SU-DHL-6 (cell line): ENCODE data around the gene WNT1.

Source experiments
- H2AFZ ChIP-seq: fragments of 200-600 bp; sonication (generic); 2 replicates; pipeline ENCODE4 v1.6.1; 2014; ENCODE audit warnings: low read depth, mild to moderate bottlenecking, moderate library complexity, mixed read lengths, antibody characterized with exemption, low read length; ENCODE audit not compliant: severe bottlenecking
- H3F3A ChIP-seq: fragments of 200-600 bp; shearing (Covaris generic); 2 replicates; pipeline ENCODE4 v1.6.0; 2016; ENCODE audit warnings: antibody characterized with exemption, mild to moderate bottlenecking; ENCODE audit not compliant: insufficient read depth
- H3K27ac ChIP-seq: fragments of 200-600 bp; sonication (generic); 2 replicates; pipeline ENCODE4 v1.5.1; 2016; ENCODE audit warnings: low read depth, mild to moderate bottlenecking, low read length, moderate library complexity, mixed read lengths
- H3K27me3 ChIP-seq: fragments of 200-600 bp; sonication (generic), shearing (Covaris generic); 2 replicates; pipeline ENCODE4 v1.6.0; 2014; ENCODE audit warnings: mild to moderate bottlenecking, low read length
- H3K36me3 ChIP-seq: fragments of 200-600 bp; sonication (generic); 2 replicates; pipeline ENCODE4 v1.6.1; 2014; ENCODE audit warnings: mild to moderate bottlenecking, low read length, mixed read lengths
- H3K4me2 ChIP-seq: fragments of 300-600, 200-600 bp; shearing (Covaris generic), sonication (generic); 2 replicates; pipeline ENCODE4 v1.6.0; 2014; ENCODE audit warnings: low read length, low read depth, mild to moderate bottlenecking; ENCODE audit not compliant: poor library complexity, severe bottlenecking
- H3K4me3 ChIP-seq: fragments of 200-600 bp; sonication (generic); 2 replicates; pipeline ENCODE4 v1.5.1; 2014; ENCODE audit warnings: antibody characterized with exemption, low read length, mild to moderate bottlenecking, mixed read lengths; ENCODE audit not compliant: insufficient read depth, poor library complexity, severe bottlenecking
- H3K79me2 ChIP-seq: fragments of 200-600 bp; sonication (generic); 2 replicates; pipeline ENCODE4 v1.6.1; 2014; ENCODE audit warnings: mild to moderate bottlenecking, low read length, moderate library complexity; ENCODE audit not compliant: insufficient read depth
- H3K9ac ChIP-seq: fragments of 200-600 bp; sonication (generic); 2 replicates; pipeline ENCODE4 v1.7.0; 2014; ENCODE audit warnings: mild to moderate bottlenecking, low read length
- H3K9me2 ChIP-seq: fragments of 200-600 bp; sonication (generic); replicated peaks from 2 replicates; pipeline ENCODE4 v1.6.1; 2014; ENCODE audit warnings: low read length; ENCODE audit not compliant: insufficient read depth
- H3K9me3 ChIP-seq: fragments of 200-600 bp; sonication (generic); 2 replicates; pipeline ENCODE4 v1.6.1; 2014; ENCODE audit warnings: low read length, mixed read lengths; ENCODE audit not compliant: insufficient read depth
- H4K20me1 ChIP-seq: fragments of 200-600 bp; sonication (generic); 2 replicates; pipeline ENCODE4 v1.6.1; 2014; ENCODE audit warnings: low read depth, mild to moderate bottlenecking, antibody characterized with exemption, low read length, moderate library complexity, mixed read lengths
- EZH2phosphoT487 ChIP-seq: fragments of 200-600 bp; sonication (generic), shearing (Covaris generic); conservative IDR thresholded peaks from 2 replicates; pipeline ENCODE4 v1.6.1; 2018; ENCODE audit warnings: mild to moderate bottlenecking, antibody characterized with exemption, low read length, moderate library complexity, mixed read lengths
- TF ChIP-seq, protein P1 (sequence below): fragments of 200-600 bp; sonication (generic); IDR thresholded peaks from one replicate; pipeline ENCODE4 v1.5.1; 2017; ENCODE audit warnings: antibody characterized with exemption, mild to moderate bottlenecking, low read length, moderate library complexity; ENCODE audit not compliant: insufficient read depth, poor library complexity, severe bottlenecking

The WNT1 gene

DNA sequence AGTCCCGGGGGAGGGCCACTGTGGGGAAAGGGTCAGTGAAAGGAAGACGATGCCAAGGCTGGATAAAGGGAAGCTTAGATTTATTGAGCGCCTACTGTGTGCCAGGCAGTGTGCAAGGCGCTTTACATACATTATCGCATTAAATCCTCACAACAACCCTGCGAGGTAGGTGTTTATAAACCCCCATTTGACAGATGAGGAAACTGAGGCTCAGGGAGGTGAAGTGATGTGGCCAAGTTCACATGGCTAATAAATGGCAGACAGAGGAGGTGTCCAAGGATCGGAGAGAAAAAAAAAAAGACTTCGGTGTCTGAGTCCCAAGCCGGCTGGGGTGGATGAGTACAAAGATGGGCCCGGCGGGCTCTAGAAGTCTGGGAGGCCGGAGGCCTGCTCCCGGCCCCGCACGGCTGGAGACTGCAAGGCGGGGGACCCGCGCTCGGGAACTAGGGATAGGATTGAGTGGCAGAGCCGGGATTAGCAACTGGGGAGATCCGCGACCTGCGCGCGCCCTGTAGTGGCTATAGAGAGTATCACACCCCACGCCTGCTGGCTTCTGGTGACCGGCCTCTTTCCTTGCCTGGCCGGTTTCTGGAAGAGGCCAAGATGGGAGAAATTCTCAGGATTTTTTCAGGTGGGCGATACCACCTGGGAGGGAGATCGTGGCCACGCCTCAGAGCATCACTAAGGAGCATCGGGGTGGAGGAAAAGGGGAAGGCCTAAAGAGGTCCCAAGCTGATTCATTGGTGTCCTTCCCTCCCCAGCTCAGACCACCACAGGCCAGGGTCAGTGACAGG, 17.2 kb downstream of the WNT1 start:
- TF ChIP-seq, protein P1, sequence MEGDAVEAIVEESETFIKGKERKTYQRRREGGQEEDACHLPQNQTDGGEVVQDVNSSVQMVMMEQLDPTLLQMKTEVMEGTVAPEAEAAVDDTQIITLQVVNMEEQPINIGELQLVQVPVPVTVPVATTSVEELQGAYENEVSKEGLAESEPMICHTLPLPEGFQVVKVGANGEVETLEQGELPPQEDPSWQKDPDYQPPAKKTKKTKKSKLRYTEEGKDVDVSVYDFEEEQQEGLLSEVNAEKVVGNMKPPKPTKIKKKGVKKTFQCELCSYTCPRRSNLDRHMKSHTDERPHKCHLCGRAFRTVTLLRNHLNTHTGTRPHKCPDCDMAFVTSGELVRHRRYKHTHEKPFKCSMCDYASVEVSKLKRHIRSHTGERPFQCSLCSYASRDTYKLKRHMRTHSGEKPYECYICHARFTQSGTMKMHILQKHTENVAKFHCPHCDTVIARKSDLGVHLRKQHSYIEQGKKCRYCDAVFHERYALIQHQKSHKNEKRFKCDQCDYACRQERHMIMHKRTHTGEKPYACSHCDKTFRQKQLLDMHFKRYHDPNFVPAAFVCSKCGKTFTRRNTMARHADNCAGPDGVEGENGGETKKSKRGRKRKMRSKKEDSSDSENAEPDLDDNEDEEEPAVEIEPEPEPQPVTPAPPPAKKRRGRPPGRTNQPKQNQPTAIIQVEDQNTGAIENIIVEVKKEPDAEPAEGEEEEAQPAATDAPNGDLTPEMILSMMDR, result peak; percentile 54
- TF ChIP-seq EZH2phosphoT487, result no peak
- Histone ChIP-seq H3F3A (0 out of 2 replicates have a peak, but pooled peaks cover 3% of the 10 kb centered on the region), H3K27me3 (no peaks in the 10 kb centered on the region), H4K20me1 (no peaks in the 10 kb centered on the region), H3K36me3 (no peaks in the 10 kb centered on the region), H3K9me3 (no peaks in the 10 kb centered on the region), H3K9ac (no peak overlapping the region), H3K4me2 (peak overlapping the region; percentile 16), H3K9me2 (no peaks in the 10 kb centered on the region), H3K27ac (no peak overlapping the region), H3K79me2 (0 out of 2 replicates have a peak, but pooled peaks cover 6% of the 10 kb centered on the region), H3K4me3 (no peak overlapping the region), H2AFZ (no peak overlapping the region)

DNA sequence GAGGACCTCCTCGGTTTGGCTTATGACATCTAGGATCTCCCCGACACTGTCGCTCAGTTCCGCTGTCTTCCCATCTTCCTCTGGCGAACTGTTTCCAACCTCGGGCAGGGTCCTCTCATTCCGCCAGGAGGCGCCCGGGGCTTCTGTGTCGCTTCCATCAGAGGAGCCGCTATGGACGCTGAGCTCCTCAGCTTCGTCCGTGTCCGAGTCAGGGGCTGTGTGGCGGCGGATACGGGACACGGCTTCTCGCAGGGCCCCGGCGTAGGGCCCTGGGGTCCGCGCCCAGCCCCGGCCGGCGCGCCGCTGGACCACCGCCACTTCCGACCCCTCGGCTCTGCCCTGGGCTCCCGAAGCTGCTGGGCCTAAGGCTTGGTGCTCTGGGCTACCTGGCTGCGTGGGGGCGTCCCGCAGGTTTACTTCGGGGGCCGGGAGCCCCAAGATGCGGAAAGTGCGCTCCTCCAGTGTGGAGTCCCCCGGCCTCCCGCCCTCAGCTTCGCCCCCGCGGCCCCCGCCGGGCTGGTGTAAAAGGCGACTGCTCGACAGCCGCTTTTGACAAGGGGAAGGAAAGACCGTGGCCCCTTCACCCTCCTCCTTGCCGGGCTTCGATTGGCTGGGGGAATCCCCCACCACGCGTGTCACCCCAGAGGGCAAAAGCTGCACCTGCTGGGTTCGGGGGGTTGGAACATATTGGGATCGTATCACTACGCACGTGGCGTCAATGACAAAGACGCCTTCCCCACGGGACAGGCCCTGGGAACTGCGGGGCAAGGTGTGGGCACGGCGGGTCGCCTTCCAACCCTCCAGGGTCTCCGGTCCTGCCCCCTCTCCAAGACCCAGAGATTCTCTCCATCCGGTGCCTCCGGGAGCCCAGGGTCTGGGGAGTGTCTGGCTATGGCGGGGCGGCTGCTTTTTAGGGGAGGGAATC, 18.9 kb downstream of the WNT1 start:
- no peaks in the 10 kb centered on the region for H3K27me3 ChIP-seq
- TF ChIP-seq EZH2phosphoT487, result no peak
- TF ChIP-seq, protein P1, result peak; percentile 55

DNA sequence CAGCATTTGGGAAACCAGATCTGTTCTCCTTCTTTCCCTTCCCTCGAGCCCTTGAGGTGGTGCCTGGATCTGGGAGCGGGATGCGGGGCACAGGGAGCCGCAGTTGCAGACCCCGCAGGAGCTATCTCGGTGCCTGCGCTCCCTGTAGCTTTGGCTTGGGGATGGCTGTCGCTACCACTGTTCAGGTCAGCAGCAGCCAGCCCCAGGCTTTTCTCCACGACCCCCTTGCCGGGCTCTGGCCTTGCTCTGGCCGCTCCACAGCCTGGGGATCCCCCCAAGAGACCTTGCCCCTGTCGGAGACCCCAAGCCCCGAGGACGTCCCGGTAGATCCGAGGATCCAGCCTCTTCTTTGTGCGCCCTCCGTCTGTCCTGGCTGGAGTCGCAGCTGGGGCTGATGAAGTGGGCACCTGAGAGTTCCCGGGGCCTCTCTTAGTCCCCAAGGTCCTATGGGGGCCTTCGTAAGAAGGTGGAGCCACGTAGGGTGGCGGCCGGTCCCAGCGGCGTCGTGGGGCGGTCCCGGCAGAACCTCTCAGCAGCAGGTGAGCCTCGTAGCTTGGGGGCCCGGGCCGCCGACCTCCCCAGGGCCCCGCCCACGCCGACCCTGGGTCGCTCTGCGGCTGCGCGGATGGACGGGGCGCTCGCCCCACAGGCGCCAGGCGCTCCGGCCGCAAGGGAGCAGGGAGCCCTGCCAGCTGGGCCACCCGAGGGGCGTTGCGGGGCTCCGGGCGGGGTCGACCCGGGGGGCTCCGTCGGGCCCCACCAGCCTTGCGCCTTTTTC, 19.8 kb downstream of the WNT1 start:
- Histone ChIP-seq H3K36me3 (no peaks in the 10 kb centered on the region), H3K79me2 (0 out of 2 replicates have a peak, but pooled peaks cover 9% of the 10 kb centered on the region), H3K4me3 (peak overlapping the region; percentile 60), H4K20me1 (no peaks in the 10 kb centered on the region), H3K9ac (peak overlapping the region; percentile 70), H3K4me2 (peak overlapping the region; percentile 62), H2AFZ (peak overlapping the region; percentile 39), H3F3A (0 out of 2 replicates have a peak, but pooled peaks cover 4% of the 10 kb centered on the region), H3K9me2 (no peaks in the 10 kb centered on the region), H3K27ac (no peak overlapping the region; the same call in 1 of the 2 replicates), H3K9me3 (no peaks in the 10 kb centered on the region), H3K27me3 (no peaks in the 10 kb centered on the region)
- TF ChIP-seq EZH2phosphoT487, result no peak
- TF ChIP-seq, protein P1, result no peak

More for the DNA sequence above, 18.9 kb downstream of the WNT1 start:
- Histone ChIP-seq H3K27ac (no peak overlapping the region), H3K9me2 (no peaks in the 10 kb centered on the region), H3K36me3 (no peaks in the 10 kb centered on the region), H3K4me3 (peak overlapping the region; percentile 60), H3K9me3 (no peaks in the 10 kb centered on the region), H4K20me1 (no peaks in the 10 kb centered on the region), H3K4me2 (peak overlapping the region; percentile 62), H3K9ac (peak overlapping the region; percentile 70), H3K79me2 (0 out of 2 replicates have a peak, but pooled peaks cover 9% of the 10 kb centered on the region), H3F3A (0 out of 2 replicates have a peak, but pooled peaks cover 4% of the 10 kb centered on the region), H2AFZ (peak overlapping the region; percentile 39)
